SK-N-DZ (cell line): Measurements from ENCODE around the gene NBR1.
"Not testable (repeated sequence)": the region's sequence is repeated elsewhere in the genome, so short reads cannot be mapped to it uniquely, and the experiment has no call there.

Experiments used
- DNase-seq: peaks from one replicate; pipeline ENCODE4 v3.0.0-alpha.2; 2015; ENCODE audit warnings: low spot score

The NBR1 gene

DNA sequence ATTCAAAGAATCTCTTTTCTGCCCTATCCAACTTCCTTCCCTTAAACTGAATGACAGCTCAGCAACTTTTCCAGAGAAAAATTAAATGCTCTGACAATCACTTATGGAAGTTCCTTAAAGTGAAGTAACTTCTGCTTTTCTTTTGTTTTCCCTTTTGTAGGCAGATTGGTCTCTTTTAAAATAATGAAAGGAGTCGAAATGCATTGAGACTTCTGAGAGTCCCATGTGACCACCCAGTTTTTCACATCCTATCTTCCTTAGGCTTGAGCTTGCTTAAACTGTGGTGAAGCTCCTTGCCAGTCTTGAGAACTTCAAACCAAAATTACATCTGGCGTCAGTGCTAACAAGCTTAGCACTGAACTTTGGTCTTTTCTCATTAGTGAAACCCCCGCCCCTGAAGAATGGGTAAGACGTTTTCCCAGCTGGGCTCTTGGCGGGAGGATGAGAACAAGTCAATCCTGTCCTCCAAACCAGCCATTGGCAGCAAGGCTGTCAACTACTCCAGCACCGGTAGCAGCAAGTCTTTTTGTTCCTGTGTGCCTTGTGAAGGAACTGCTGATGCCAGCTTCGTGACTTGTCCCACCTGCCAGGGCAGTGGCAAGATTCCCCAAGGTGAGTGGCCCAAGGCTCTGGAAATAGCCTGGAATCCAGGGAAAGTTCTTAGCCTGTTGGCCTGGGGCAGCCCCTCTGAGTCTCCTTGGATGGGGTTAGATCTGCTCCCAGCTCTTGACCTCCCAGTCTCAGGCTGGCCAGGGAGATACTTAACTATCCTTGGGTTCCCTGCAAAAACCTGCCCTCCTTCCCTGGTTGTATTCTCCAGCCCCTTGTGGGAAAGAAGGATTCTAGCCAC lies 41.9 kb downstream of the NBR1 start:
- no peak for DNase-seq

DNA sequence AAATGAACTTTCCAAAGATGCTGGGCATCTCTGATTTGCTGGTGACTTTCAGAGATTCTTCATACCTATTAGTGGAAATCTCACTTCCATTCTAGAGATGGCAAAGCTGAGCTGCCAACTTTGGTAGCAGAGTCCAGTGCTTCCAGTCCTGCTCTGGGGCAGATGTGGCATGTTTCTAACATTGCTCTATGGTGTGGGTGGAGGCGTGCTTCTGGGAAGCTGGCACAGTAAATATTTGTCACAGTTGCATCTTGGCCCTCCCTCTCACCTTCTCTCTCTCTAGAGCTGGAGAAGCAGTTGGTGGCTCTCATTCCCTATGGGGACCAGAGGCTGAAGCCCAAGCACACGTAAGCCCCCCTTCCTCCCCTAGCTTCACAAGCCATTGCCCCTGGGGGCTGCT lies 42.5 kb downstream of the NBR1 start:
- DNase-seq: no peak

DNA sequence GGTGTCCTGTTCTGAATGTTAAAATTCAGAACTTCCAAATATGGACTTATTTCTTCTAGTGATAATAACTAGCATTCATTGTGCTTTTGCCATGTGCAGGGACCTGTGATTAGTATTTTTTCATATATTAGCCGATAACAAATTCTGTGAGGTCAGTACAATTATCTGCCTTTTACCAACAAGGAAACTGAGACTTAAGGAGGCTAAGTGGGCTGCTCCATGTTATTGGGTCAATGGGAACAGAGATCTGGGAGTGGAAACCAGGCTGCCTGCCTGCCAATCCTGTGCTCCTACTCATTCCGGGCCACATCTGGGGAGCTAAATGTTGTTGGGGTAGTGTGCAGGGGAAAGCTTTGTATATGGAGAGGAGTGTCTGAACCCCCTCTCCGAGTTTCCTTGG lies 44.3 kb downstream of the NBR1 start:
- DNase-seq: no peak

DNA sequence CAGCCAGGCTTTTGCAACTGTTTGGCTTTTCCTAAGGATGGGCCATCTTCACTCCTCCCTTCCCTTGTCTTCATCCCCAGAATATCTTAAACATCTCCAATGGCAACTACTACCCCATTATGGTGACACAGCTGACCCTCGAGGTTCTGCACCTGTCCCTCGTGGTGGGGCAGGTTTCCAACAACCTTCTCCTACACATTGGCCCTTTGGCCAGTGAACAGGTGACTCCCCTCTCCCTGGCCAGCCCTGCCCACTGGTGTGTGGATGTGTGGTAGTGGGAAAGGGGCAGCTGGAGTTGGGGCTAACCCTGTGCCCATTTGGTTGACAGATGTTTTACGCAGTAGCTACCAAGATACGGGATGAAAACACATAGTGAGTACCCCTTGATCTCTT lies 45.4 kb downstream of the NBR1 start:
- DNase-seq: no peak

DNA sequence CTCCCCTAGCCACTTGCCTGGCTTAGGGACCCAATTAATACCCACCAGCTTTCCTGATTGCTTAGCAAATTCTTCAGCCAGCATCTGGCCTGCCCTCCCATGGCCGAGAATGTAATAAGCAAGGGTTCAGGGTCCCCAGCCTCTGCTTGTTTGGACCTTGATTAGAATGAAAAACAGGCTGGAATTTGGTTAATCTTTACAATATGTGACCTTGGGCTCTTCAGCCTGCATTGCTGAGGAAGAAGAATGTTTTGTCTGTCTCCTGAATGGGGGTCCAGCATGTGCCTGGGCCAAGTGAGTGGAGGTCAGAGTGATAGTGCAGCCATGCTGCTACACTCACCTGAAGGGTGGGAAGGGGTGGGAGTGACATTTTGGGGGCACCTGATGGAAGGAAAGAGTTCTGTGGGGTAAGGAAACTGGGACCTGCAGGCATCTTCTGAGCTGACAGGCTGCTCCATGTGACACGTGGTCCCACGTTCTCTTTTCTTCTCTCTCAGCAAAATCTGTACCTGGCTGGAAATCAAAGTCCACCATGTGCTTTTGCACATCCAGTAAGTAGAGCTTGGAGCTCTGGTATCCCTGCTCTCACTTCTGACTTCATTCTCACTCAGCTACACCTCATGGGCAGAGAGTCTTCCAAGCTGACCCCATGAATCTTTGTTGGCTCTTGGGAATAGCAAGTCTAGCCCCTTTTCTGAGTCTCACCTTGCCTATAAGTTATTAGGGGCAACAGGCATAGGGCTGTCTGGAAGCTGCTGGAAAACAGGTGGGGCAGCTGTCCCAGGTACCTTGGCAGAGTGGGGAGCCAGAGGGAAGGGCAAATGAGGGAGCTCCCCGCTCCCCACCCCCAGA lies 46.0 kb downstream of the NBR1 start:
- DNase-seq: no peak

DNA sequence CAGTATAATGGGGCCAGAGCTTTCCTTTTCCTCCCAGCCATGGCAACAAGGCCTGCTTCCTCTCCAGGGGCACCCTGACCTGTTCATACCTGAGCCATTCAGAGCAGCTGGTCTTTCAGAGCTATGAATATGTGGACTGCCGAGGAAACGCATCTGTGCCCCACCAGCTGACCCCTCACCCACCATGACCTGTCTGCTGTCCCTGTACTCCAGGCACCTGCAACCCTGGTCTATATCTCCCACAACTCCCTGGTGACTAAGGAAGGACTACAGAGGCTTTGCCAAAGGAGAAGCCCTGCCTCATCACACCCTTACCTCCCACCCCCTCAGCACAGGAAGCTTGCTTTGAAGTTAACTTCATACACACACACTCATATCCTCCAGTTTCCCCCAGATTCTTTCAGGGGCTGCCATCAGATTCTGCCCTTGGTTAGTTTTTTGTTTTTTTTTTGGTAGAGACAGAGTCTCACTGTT lies 46.6 kb downstream of the NBR1 start:
- DNase-seq: no peak

DNA sequence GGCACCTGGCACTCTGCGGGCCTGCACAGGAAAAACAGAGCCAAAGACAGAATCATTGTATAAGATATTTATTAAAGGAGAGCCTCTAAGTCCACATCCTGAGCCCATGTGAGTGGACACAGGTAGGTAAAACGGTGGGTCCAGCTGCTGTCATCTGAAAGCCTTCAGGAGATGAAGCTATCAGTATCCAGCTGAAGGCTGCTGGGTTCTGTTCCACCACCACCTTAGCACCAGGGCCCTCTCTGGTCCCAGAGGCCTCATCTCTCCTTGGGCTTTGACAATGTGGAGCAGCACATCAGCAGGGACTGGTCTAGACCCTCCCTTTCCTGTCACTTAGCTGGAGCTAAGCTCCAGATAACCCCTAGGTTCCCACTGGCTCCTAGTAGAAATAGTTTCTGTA lies 48.0 kb downstream of the NBR1 start:
- DNase-seq: no peak

DNA sequence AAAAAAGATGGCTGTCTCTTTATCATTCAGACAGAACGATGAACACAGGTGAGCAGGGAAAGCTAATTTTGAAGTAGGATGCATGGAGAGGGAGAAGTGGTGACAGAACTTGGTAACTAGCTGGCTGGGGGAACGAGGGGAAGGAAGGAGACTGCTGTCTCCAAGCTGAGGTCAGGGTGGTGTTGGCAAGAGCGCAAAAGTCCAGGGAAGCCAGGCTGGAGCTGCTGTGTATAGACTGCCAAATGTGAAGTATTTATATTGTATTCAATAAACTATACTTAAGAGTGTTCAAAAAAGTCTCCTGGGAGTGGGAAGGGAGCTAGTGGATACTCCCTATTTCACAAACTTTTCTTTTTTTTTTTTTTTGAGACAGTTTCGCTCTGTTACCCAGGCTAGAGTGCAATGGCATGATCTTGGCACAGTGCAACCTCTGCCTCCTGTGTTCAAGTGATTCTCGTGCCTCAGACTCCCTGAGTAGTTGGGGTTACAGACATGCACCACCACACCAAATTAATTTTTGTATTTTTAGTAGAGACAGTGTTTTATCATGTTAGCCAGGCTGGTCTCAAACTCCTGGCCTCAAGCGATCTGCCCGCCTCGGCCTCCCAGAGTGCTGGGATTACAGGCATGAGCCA lies 48.8 kb downstream of the NBR1 start:
- no peak for DNase-seq

DNA sequence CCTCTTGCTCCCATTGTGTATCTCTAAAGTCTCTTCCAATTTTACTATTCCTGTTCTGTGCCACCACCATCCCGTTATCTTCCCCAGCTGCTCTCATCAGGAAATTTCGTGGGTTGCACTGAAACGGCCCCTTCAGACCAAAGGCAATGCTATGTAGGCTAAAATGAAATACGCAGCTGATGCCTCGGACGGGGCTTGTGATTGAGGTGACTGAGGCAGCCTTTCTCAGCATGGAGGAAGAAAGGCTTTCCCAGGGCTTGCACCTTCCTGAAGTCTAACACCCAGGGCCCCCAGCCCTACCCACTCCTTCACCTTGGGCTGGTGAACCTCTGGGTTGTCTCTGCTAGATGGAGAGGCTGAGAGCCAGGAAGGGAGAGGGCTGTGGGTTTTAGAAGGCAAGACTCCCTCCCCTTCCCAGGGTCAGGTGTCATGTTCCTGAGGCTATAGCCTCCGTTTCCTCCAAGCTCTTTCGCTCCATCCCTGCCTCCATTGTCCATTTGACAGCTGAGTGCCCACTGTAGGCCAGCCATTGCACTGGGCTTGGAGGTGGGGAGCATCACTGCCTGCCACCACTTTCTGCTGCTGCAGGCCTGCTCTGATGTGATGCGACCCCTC lies 49.6 kb downstream of the NBR1 start:
- DNase-seq: no peak

DNA sequence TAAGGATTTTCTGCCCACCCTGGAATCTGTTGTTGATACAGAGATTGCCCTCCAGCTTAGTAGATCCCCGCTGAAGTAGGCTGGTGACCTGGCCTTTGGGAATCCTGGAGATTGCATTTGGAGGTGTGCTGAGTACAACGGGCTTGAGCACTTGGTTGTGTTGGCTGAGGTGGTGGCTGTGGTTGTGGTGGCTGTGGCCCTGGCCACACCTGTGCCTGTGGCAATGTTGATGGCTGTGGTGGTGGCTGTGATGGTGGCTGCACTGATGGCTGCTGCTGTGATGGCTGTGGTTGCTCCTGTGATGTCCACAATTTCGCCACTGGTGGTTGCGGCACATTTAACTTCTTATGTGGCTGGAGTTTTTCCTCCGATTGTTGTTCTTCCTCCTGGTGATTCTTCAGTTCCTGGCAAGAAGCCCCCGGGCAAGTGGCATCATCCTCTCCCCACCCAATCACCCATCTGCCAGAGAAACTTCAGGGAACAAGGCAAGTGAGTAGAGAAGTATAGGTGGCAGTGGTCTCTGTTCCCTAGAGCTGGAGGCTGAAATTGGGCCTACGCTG lies 53.2 kb downstream of the NBR1 start:
- no peak for DNase-seq

DNA sequence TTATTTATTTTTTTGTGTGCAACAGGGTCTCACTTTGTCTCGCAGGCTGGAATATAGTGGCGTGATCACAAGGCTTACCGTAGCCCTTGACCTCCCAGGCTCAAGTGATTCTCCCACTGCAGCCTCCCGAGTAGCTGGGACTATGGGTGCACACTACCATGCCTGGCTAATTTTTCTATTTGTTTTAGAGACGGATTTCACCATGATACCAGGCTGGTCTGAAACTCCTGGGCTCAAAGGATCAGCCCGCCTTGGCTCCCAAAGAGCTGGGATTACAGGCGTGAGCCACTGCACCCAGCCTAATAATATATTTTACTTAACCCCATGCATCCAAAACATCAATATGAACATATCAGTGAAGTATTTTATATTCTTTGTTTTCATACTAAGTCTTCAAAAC lies 55.4 kb downstream of the NBR1 start:
- no peak for DNase-seq

DNA sequence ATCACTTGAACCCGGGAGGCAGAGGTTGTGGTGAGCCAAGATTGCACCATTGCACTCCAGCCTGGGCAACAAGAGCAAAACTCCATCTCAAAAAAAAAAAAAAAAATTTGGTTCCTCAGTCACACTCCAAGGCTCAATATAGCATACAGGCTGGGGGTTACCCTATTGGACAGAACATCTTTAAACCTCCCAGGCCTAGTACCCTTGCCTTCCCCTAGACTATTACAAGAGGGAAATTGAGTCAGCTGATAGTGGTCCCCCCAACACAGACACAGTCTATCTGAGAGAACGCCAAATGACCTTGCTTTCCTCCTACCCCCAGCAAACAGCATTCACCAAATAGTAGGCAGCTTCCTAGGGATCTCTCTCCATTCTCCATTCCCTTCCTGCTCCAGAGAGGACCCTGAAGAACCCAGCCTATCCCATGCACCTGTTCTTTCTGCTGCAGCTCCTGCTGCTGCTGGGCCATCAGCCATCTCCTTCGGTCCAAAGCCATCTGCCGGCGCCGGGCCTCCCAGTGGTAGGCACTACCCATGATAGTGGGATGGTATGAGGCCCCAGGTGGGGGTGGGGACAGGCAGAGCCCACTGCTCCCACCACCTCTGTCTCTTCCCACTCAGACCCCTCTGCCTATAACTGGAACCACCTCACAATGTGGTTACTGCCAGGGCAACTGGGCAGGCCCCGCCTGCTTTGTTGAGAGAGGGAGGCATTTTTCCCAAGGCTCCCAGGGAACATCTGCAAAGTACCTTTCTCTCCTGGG lies 57.2 kb downstream of the NBR1 start, which contains the start of gene CCDC200:
Gene CCDC200, minus strand, starts transcription at position 604 of the 763 bp plus-strand sequence. Its CDS starts 69 bp downstream, at position 535.
- not testable (repeated sequence) for DNase-seq

DNA sequence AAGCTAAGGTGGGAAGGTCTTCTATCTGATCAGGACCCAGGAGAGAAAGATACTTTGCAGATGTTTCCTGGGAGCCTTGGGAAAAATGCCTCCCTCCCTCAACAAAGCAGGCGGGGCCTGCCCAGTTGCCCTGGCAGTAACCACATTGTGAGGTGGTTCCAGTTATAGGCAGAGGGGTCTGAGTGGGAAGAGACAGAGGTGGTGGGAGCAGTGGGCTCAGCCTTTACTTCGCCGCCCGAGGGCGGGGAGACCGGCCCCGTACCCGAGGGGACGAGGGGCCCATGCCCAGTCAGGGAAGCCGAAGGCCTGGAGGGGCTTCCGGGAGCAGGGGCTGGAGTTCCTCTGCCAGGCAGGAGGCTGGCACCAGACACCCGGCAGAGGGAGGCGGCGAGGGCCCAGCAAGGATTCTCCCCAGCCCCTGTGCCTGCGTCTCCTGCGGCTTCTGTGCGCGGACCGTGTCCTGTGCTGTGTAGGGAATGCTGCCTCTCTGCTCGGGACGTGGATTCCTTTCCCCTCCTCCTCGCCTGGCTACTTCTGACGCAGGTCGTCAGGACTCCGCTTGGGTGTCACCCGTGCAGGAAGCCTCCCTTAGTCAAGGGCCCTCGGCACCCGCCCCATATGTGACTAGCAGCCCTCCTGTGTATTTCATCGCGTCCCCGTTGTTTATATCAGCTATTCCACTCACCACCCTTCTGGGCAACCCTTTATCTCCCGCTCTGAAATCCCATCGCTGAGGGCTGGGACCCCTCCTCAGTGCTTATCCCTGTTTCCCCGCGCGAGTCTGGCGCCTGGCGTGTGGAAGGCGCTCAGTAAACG lies 60.4 kb downstream of the NBR1 start:
- not testable (repeated sequence) for DNase-seq

DNA sequence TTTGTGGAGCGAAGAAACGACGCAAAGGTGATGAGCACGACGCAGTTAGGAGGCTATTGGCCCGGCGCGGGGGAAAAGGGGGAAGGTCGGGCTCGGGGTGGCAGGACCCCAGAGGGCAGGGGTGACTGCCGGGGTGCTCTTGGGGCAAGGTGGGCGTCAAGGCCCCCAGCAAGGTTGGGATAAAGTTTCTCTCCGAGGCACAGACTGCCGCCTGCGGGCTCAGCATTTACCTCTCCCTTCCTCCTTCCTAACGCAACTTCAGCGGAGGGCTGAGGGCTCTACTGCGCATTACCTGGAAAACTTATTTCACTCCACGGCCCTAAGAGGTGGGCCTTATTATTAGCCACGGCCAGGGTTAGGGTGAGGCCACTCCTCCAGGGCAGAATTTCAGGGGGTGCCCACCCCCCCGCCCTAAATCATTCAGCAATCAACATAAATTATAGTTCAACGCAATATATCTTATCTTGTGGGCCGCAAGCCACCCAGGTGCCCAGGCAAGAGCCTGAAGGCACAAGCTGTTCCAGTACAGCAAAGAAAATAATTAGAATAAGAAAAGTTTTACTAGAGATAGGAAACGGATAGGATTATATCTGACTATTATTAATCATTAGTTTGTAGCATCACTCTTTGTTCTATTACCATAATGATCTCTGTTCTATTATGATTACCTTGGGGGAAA lies 61.1 kb downstream of the NBR1 start:
- peak; percentile 59 for DNase-seq

DNA sequence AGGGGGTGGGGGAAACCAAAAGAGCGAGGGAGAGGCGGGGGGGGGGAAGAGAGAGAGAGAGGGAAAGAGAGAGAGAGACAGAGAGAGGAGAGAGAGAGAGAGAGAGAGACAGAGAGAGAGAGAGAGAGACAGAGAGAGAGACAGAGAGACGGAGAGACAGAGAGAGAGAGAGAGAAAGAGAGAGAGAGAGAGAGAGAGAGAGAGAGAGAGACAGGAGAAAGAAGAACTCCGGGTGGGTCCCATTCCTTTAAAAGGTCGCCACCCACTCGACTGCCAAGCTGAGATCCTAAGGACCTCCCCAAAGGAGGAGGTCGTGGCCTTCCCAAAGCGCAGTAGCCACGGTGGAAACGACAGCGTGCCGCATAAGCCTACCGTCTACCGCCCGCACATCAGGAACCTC lies 62.2 kb downstream of the NBR1 start:
- DNase-seq: not testable (repeated sequence)

DNA sequence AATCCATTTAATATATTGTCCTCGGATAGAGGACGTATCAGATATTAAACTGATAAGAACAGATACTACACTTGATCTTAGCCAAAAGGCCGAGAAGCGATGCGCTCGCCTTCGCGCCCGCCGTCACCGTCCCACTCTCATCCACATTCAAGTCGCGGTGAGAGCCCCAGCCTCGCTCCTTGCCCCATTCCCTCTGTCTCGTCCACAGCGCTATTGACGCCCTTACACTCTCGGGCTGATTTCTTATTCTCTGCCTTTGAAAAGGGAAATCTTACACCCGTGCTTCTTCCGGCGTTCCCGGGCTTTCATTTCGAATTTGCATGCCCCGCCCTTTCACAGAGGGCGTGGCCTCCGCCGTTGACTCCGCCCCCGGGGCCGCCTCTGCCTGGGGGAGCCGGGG lies 62.9 kb downstream of the NBR1 start, which contains the start of gene RNU2-1:
Gene RNU2-1, minus strand, starts transcription at position 101 of the 400 bp plus-strand sequence.
- DNase-seq: not testable (repeated sequence)

DNA sequence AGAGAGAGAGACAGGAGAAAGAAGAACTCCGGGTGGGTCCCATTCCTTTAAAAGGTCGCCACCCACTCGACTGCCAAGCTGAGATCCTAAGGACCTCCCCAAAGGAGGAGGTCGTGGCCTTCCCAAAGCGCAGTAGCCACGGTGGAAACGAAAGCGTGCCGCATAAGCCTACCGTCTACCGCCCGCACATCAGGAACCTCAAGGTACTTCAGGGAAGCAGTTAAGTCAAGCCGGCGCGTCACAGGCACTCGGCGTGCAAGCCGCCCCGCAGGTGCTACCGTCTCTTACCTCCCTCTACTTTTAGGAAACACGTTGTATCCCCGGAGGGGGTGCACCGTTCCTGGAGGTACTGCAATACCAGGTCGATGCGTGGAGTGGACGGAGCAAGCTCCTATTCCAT lies 68.6 kb downstream of the NBR1 start:
- DNase-seq: not testable (repeated sequence)

DNA sequence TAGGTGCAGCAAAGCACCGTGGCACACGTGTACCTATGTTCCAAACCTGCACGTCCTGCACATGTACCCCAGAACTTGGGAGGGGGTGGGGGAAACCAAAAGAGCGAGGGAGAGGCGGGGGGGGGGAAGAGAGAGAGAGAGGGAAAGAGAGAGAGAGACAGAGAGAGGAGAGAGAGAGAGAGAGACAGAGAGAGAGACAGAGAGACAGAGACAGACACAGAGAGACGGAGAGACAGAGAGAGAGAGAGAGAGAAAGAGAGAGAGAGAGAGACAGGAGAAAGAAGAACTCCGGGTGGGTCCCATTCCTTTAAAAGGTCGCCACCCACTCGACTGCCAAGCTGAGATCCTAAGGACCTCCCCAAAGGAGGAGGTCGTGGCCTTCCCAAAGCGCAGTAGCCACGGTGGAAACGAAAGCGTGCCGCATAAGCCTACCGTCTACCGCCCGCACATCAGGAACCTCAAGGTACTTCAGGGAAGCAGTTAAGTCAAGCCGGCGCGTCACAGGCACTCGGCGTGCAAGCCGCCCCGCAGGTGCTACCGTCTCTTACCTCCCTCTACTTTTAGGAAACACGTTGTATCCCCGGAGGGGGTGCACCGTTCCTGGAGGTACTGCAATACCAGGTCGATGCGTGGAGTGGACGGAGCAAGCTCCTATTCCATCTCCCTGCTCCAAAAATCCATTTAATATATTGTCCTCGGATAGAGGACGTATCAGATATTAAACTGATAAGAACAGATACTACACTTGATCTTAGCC lies 69.8 kb downstream of the NBR1 start:
- DNase-seq: not testable (repeated sequence)
